Spleen (tissue), 11 donors: ENCODE measurements around the gene PPM1L. TPM values are rescaled to one million over a fixed set of nuclear protein-coding genes. Genes with fewer than 3 reads are reported as not detected.

ENCODE experiments used
- DNase-seq: peaks from one replicate; pipeline ENCODE4 v3.0.0-alpha.2; 2020
- H3K27ac ChIP-seq, 8 donors: fragments of 200-600 bp; sonication (generic) in 7 of 8; 1 replicate in 4 of 8; 2 replicates in 4 of 8; pipeline versions ENCODE4 v1.5.0 to v1.8.0; 2016 to 2021; ENCODE audit warnings: inconsistent platforms in 4 of 8, mild to moderate bottlenecking in 4 of 8, moderate library complexity in 1 of 8
- H3K27me3 ChIP-seq, 7 donors: fragments of 200-600 bp; sonication (generic) in 6 of 7; replicated peaks in 1 of 7; 1 replicate in 4 of 7; 2 replicates in 3 of 7; pipeline versions ENCODE4 v1.5.0 to v1.8.0; 2016 to 2021; ENCODE audit warnings: inconsistent platforms in 3 of 7, mild to moderate bottlenecking in 1 of 7
- H3K36me3 ChIP-seq, 6 donors: fragments of 200-600 bp; sonication (generic) in 5 of 6; 1 replicate in 4 of 6; 2 replicates in 2 of 6; pipeline versions ENCODE4 v1.5.0 to v1.8.0; 2016 to 2021; ENCODE audit warnings: inconsistent platforms in 2 of 6
- H3K4me1 ChIP-seq, 6 donors: fragments of 200-600 bp; sonication (generic) in 5 of 6; 1 replicate in 3 of 6; 2 replicates in 3 of 6; pipeline versions ENCODE4 v1.5.0 to v1.8.0; 2016 to 2021; ENCODE audit warnings: inconsistent platforms in 3 of 6
- H3K4me3 ChIP-seq, 8 donors: fragments of 200-600 bp; sonication (generic) in 7 of 8; 1 replicate in 4 of 8; 2 replicates in 4 of 8; pipeline versions ENCODE4 v1.5.0 to v1.8.0; 2016 to 2021; ENCODE audit warnings: inconsistent platforms in 4 of 8, mild to moderate bottlenecking in 4 of 8, moderate library complexity in 2 of 8
- H3K9me3 ChIP-seq, 8 donors: fragments of 200-600 bp; sonication (generic) in 7 of 8; 1 replicate in 4 of 8; 2 replicates in 4 of 8; pipeline versions ENCODE4 v1.5.0 to v1.8.0; 2016 to 2021; ENCODE audit warnings: inconsistent platforms in 4 of 8
- POLR2A ChIP-seq, 3 donors: fragments of 450-650 bp; IDR thresholded peaks; one replicate each; pipeline ENCODE4 v1.5.1; 2017; ENCODE audit warnings: antibody characterized with exemption in 3 of 3, mild to moderate bottlenecking in 1 of 3
- POLR2AphosphoS5 ChIP-seq, 3 donors: sonication (generic); formaldehyde crosslinking; IDR thresholded peaks; one replicate each; pipeline ENCODE4 v1.5.1; 2017; ENCODE audit warnings: antibody characterized with exemption in 3 of 3
- WGBS, 5 donors: extraction: QIAGEN DNeasy Blood & Tissue Kit in 3 of 5; methylation state at CpG; one replicate each; pipeline versions ENCODE4 v1.1.5 to v1.1.7; 2013 to 2018; 5-methylcytosine and 5-hydroxymethylcytosine counted together
- intact Hi-C: fragments of 100-400 bp; cut with DNase I; formaldehyde crosslinking; loops from one replicate; pipeline ENCODE4 v1.15.0; 2023; ENCODE audit warnings: low total_unique reads
- polyA plus RNA-seq, 3 donors: library from polyadenylated mRNA; stranded (reverse); fragments of 200-250 nt; gene quantifications; one replicate each; pipeline ENCODE4 v1.2.1, GENCODE V29; 2013
- total RNA-seq, 7 donors: library from RNA; depleted of rRNA in 3 of 7; stranded (reverse); fragments of >200 nt in 3 of 7; fragmentation: NEBNext Ultra II Directional in 4 of 7; extraction: Animal tissue kit (Norgen Biotek cat#: 25700) in 4 of 7; gene quantifications; one replicate each; pipeline versions ENCODE4 v1.1.0 to v1.2.1, GENCODE V29; 2016 to 2021
- TF ChIP-seq, protein P1 (sequence below), 11 experiments: fragments of 200-600 bp in 7 of 11; fragments of 450-650 bp in 4 of 11; sonication (generic) in 4 of 11; IDR thresholded peaks in 8 of 11; conservative IDR thresholded peaks in 3 of 11; 1 replicate in 7 of 11; 2 replicates in 4 of 11; pipeline versions ENCODE4 v1.4.0 to v1.8.0; 2016 to 2021; ENCODE audit warnings: antibody characterized with exemption in 11 of 11, inconsistent platforms in 4 of 11, mild to moderate bottlenecking in 1 of 11
- donor health status: healthy with polysubstance abuse.
- donor health status: DM: no; HTN: no; CAD: no; lungs with moderate emphysema.
- donor health status: DM: no; HTN: no; CAD: no.
- donor health status: Bipolar disorder and iron deficiency.
- donor health status: healthy.
- donor health status: DM: no; HTN: no; CAD: no.
- donor health status: DM: yes; HTN: yes; CAD: no.

PPM1L gene
- total and polyA plus RNA-seq, 10 donors: 0.63 to 16.7 (median 12.2) TPM

DNA sequence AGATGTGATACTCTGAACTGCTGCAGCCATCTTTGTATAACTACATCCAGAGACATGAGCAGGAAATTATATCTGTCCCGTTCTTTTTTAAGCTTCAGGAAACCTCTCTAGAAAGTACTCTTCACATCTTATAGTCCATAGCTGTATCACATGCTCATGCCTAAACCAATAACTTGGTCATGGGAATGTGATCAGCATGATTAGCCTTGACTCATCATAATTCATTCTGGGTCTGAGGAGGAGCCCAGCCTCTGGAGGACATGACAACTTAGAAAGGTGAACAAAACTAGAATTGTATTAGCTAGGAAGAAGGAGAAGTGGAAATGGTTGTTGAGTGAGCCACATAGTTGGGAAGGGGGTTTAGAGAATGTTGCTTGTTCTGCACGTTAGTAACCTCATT lies 12.9 kb downstream of the PPM1L start:
- Histone ChIP-seq H3K36me3 (no peaks in the 10 kb centered on the region), H3K4me1 (no peaks in the 10 kb centered on the region), H3K4me3 (no peak overlapping the region), H3K27me3 (no peaks in the 10 kb centered on the region), H3K27ac (no peak overlapping the region), H3K9me3 (no peaks in the 10 kb centered on the region)
- no peak for DNase-seq
- intact Hi-C loops: no loop called here
- TF ChIP-seq POLR2A (IDR thresholded peaks at IDR 0.05) (no peak), POLR2AphosphoS5 (IDR thresholded peaks at IDR 0.05) (no peak)
- TF ChIP-seq, protein P1, sequence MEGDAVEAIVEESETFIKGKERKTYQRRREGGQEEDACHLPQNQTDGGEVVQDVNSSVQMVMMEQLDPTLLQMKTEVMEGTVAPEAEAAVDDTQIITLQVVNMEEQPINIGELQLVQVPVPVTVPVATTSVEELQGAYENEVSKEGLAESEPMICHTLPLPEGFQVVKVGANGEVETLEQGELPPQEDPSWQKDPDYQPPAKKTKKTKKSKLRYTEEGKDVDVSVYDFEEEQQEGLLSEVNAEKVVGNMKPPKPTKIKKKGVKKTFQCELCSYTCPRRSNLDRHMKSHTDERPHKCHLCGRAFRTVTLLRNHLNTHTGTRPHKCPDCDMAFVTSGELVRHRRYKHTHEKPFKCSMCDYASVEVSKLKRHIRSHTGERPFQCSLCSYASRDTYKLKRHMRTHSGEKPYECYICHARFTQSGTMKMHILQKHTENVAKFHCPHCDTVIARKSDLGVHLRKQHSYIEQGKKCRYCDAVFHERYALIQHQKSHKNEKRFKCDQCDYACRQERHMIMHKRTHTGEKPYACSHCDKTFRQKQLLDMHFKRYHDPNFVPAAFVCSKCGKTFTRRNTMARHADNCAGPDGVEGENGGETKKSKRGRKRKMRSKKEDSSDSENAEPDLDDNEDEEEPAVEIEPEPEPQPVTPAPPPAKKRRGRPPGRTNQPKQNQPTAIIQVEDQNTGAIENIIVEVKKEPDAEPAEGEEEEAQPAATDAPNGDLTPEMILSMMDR (IDR thresholded peaks at IDR 0.05 in 8 of 11, conservative IDR thresholded peaks at IDR 0.05 in 3 of 11): no peak
- 79 to 90% (median 83%) methylated on average over 2 of the region's 2 CpGs for WGBS, 5 donors

- no peak overlapping the region for H3K27ac ChIP-seq
- intact Hi-C loops: no loop called here
- H3K36me3 ChIP-seq: no peaks in the 10 kb centered on the region
- 85 to 100% (median 90%) methylated on average over 1 of the region's 1 CpG for WGBS, 5 donors
- H3K4me1 ChIP-seq: no peaks in the 10 kb centered on the region
- H3K27me3 ChIP-seq: no peaks in the 10 kb centered on the region
- DNase-seq: no peak
- no peaks in the 10 kb centered on the region for H3K9me3 ChIP-seq
- no peak overlapping the region for H3K4me3 ChIP-seq
- TF ChIP-seq, protein P1 (IDR thresholded peaks at IDR 0.05 in 8 of 11, conservative IDR thresholded peaks at IDR 0.05 in 3 of 11): no peak
- TF ChIP-seq POLR2A (IDR thresholded peaks at IDR 0.05) (no peak), POLR2AphosphoS5 (IDR thresholded peaks at IDR 0.05) (no peak)
Measured at GRCh38 chr3:160771811-160772459, 15.9 kb downstream of the PPM1L start.

GRCh38 chr3:160773722-160774121 lies 17.7 kb downstream of the PPM1L start:
- Histone ChIP-seq H3K9me3 (no peaks in the 10 kb centered on the region), H3K4me3 (no peak overlapping the region), H3K27ac (no peak overlapping the region), H3K4me1 (peaks cover 0 to 4% (median 0%) of the 10 kb centered on the region in 6 donors), H3K36me3 (no peaks in the 10 kb centered on the region), H3K27me3 (no peaks in the 10 kb centered on the region)
- intact Hi-C loops: no loop called here
- no peak for DNase-seq
- TF ChIP-seq POLR2A (IDR thresholded peaks at IDR 0.05) (no peak), POLR2AphosphoS5 (IDR thresholded peaks at IDR 0.05) (no peak)
- TF ChIP-seq, protein P1 (IDR thresholded peaks at IDR 0.05 in 8 of 11, conservative IDR thresholded peaks at IDR 0.05 in 3 of 11): no peak

DNA sequence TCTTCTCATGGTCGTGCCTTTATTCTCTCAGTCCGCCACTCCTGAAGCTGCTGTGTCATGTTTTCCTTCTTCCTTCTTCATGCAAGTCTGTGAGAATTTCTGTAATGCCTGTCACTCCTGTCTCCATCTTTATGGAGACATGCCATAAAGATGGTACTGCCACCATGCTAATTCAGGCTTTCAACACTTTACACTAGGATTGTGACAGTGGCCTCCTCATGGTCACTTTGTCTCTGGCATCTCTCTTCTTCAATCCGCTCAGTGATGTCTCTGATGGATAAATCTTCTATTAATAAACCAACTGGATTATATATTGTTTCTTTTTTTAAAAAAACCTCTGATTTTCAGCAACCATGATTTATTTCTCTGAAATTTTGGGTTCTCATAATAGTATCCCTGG lies 18.1 kb downstream of the PPM1L start:
- Histone ChIP-seq H3K27ac (no peak overlapping the region), H3K4me1 (peaks cover 0 to 9% (median 0%) of the 10 kb centered on the region in 6 donors), H3K27me3 (no peaks in the 10 kb centered on the region), H3K9me3 (no peaks in the 10 kb centered on the region), H3K4me3 (no peak overlapping the region), H3K36me3 (no peaks in the 10 kb centered on the region)
- intact Hi-C loops: no loop called here
- 73 to 83% (median 79%) methylated on average over 3 of the region's 3 CpGs for WGBS, 5 donors
- TF ChIP-seq, protein P1 (IDR thresholded peaks at IDR 0.05 in 8 of 11, conservative IDR thresholded peaks at IDR 0.05 in 3 of 11): no peak
- TF ChIP-seq POLR2A (IDR thresholded peaks at IDR 0.05) (no peak), POLR2AphosphoS5 (IDR thresholded peaks at IDR 0.05) (no peak)
- DNase-seq: no peak
